Right ventricle myocardium superior (tissue), 1 donor: ENCODE data around the gene NGF. TPM values are rescaled to one million over a fixed set of nuclear protein-coding genes. Genes with fewer than 3 reads are reported as not detected.
A peak's percentile ranks its signal among the peaks of the same experiment; 100 is the strongest.
"Not testable (repeated sequence)": the region's sequence is repeated elsewhere in the genome, so short reads cannot be mapped to it uniquely, and the experiment has no call there.

Experiments
- ATAC-seq: fragments of 200-7000 bp; cut with Tn5 transposase; one replicate; pipeline ENCODE4 v1.9.1; 2020; ENCODE audit warnings: mild to moderate bottlenecking; ENCODE audit not compliant: poor library complexity
- DNase-seq: peaks from one replicate; pipeline ENCODE4 v3.0.0-alpha.2; 2020
- intact Hi-C: fragments of 100-400 bp; cut with DNase I; formaldehyde crosslinking; loops from one replicate; pipeline ENCODE4 v1.11.2; 2022
- long read RNA-seq: library from polyadenylated mRNA; unstranded; transcript quantifications from one replicate; pipeline ENCODE4 v2.0.0, GENCODE V29; 2021
- total RNA-seq: library from RNA; stranded (reverse); fragmentation: NEBNext Ultra II Directional; extraction: Animal tissue kit (Norgen Biotek cat#: 25700); gene quantifications from one replicate; pipeline ENCODE4 v1.2.1, GENCODE V29; 2021
- donor health status: DM: no; HTN: yes; CAD: no; lungs with severe emphysema.

Gene NGF
- 4.0 TPM for total RNA-seq
- long read RNA-seq, partial matches to known transcripts, result 1 of 6 reads
- long read RNA-seq, other reads (novel, unspliced or antisense), result 2 of 6 reads

- peak; percentile 85 for ATAC-seq
- intact Hi-C loops, result no loop called here
- peak; percentile 75 for DNase-seq
These were observed at the start of gene NGF for GRCh38 chr1:115337633-115338456. Gene NGF (minus strand): TSS chr1:115338249. CDS start chr1:115286795, 51,454 bp downstream.

GRCh38 chr1:115383455-115383854 lies 45.4 kb upstream of the NGF start:
- DNase-seq, ATAC-seq, intact Hi-C loops: not testable (repeated sequence)

- ATAC-seq (no peak), DNase-seq (no peak)
- intact Hi-C loops, result no loop called here
These were observed 41.9 kb upstream of the NGF start for GRCh38 chr1:115379943-115380342.

- DNase-seq (no peak), ATAC-seq (no peak)
- intact Hi-C loops, result no loop called here
These were observed 39.4 kb upstream of the NGF start for GRCh38 chr1:115377411-115377810.

GRCh38 chr1:115374598-115374997 lies 36.5 kb upstream of the NGF start:
- no peak for ATAC-seq
- intact Hi-C loops, result no loop called here
- no peak for DNase-seq

GRCh38 chr1:115373305-115373704 lies 35.3 kb upstream of the NGF start:
- no peak for ATAC-seq
- intact Hi-C loops, result no loop called here
- no peak for DNase-seq

- ATAC-seq (peak; percentile 34), DNase-seq (peak; percentile 73)
- intact Hi-C loops, result no loop called here
These were observed 27.7 kb upstream of the NGF start for GRCh38 chr1:115365738-115366137.

GRCh38 chr1:115364780-115365155 lies 26.7 kb upstream of the NGF start:
- intact Hi-C loops, result no loop called here
- peak; percentile 49 for DNase-seq
- peak; percentile 78 for ATAC-seq

GRCh38 chr1:115364046-115364779 lies 26.2 kb upstream of the NGF start:
- peak; percentile 73 for ATAC-seq
- DNase-seq, result peak; percentile 52
- intact Hi-C loops, result no loop called here

GRCh38 chr1:115363171-115363570 lies 25.1 kb upstream of the NGF start:
- ATAC-seq (no peak), DNase-seq (no peak)
- intact Hi-C loops, result no loop called here

- DNase-seq, intact Hi-C loops, ATAC-seq: not testable (repeated sequence)
These were observed 22.6 kb upstream of the NGF start for GRCh38 chr1:115360505-115361129.

- DNase-seq, intact Hi-C loops, ATAC-seq: not testable (repeated sequence)
These were observed 21.9 kb upstream of the NGF start for GRCh38 chr1:115359787-115360452.

GRCh38 chr1:115356356-115356755 lies 18.3 kb upstream of the NGF start:
- intact Hi-C loops, result no loop called here
- DNase-seq, result no peak
- ATAC-seq, result no peak

- intact Hi-C loops, result no loop called here
- DNase-seq (no peak), ATAC-seq (peak; percentile 15)
These were observed 17.0 kb upstream of the NGF start for GRCh38 chr1:115355069-115355468.

GRCh38 chr1:115351143-115351542 lies 13.1 kb upstream of the NGF start:
- no peak for DNase-seq
- intact Hi-C loops, result no loop called here
- ATAC-seq, result no peak

GRCh38 chr1:115348636-115349035 lies 10.6 kb upstream of the NGF start:
- ATAC-seq (no peak), DNase-seq (no peak)
- intact Hi-C loops, result loop anchor here (10.0 kb wide), 1 partner anchor 116 kb away; no protein-coding TSS in a partner anchor

- ATAC-seq (no peak), DNase-seq (no peak)
- intact Hi-C loops, result loop anchor here (10.0 kb wide), 1 partner anchor 118 kb away; no protein-coding TSS in a partner anchor
These were observed 9.2 kb upstream of the NGF start for GRCh38 chr1:115347282-115347681.

- intact Hi-C loops, result loop anchor here (10.0 kb wide), 1 partner anchor 122 kb away; no protein-coding TSS in a partner anchor
- ATAC-seq, result no peak
- DNase-seq, result no peak
These were observed 5.2 kb upstream of the NGF start for GRCh38 chr1:115343200-115343737.
